ENCODE measurements around the gene SSR3. TPM values are rescaled to one million over a fixed set of nuclear protein-coding genes. Genes with fewer than 3 reads are reported as not detected.

SSR3 gene
- total RNA-seq, 1 donor, result 420 TPM

DNA sequence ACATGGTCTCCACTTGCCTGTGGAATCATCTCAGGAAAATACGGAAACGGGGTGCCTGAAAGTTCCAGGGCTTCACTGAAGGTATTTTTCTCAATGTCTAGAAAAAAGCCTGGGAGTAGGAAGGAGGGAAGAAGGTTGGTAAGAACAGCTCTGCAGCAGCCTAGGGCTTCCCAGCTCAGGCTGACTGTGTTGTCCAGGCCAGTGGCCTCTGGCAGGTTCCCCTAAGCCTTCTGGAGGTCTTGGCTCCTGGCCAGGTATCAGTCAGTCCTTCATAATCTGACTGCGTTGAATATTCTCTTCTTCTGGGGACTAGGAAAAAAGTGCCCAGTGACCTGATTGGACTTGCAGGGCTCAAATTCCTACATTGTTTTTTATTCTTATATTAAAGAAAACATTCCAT, 38.6 kb downstream of the SSR3 start:
- TF ChIP-seq, protein P1, sequence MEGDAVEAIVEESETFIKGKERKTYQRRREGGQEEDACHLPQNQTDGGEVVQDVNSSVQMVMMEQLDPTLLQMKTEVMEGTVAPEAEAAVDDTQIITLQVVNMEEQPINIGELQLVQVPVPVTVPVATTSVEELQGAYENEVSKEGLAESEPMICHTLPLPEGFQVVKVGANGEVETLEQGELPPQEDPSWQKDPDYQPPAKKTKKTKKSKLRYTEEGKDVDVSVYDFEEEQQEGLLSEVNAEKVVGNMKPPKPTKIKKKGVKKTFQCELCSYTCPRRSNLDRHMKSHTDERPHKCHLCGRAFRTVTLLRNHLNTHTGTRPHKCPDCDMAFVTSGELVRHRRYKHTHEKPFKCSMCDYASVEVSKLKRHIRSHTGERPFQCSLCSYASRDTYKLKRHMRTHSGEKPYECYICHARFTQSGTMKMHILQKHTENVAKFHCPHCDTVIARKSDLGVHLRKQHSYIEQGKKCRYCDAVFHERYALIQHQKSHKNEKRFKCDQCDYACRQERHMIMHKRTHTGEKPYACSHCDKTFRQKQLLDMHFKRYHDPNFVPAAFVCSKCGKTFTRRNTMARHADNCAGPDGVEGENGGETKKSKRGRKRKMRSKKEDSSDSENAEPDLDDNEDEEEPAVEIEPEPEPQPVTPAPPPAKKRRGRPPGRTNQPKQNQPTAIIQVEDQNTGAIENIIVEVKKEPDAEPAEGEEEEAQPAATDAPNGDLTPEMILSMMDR (IDR thresholded peaks at IDR 0.05; ENCODE audit: insufficient read depth, low read length), result no peak
- H3K4me3 ChIP-seq (ENCODE audit: low read depth, low read length), result no peak overlapping the region
- peak; percentile 29 for DNase-seq (ENCODE audit: low read depth)

DNA sequence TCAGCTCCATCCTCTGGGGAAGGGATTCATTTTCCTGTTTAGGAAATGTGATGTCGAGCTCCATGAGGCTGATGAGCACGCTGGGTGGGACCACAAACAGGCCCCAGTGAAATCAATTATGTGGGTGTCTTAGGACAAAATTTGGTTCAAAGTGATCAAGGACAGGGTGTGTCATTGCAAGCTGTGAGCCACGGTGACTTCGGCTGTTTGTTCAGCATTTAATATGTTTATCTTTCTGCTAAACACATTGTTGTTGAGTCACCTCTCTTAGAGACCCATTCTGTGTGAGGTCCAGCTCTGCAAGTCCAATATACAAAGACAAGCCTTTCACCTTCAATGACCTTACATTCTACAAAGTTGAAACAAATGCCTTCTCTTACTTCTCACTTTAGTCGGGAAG, 41.3 kb downstream of the SSR3 start:
- DNase-seq (ENCODE audit: low read depth), result no peak
- no peak overlapping the region for H3K4me3 ChIP-seq (ENCODE audit: low read depth, low read length)
- TF ChIP-seq, protein P1 (IDR thresholded peaks at IDR 0.05; ENCODE audit: insufficient read depth, low read length), result no peak

DNA sequence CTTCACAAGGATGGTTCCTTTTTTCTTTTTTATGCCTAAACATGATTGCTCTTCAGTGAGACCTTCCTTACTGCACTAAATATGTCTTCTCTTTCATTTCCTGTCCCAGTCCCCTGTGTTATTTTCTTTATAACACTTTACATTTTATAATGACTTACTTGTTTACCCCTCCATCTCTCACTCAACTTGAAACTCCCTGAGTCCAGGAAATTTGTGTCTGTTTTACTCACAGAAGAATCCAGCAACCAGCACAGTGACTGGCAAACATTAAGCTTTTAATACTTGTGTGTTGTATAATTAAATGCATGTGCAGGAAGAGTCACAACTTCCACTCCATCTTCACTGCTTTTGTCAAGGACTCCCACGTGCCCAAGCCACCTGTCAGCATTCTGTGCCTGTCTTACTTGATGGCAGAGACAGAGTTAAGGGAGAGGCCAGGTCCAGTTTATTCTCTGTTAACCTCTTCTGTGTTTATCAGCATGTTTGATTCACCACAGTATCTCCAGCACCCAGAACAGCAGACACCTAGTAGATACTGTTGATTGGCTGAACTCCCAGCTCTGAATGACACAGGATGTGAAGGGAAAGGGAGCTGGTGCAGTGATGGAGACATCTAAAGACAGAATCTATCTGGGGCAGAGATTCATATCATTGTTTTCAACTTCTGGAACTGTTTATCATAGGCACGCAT, 42.8 kb downstream of the SSR3 start:
- no peak for DNase-seq (ENCODE audit: low read depth)
- TF ChIP-seq, protein P1 (IDR thresholded peaks at IDR 0.05; ENCODE audit: insufficient read depth, low read length), result no peak
- no peak overlapping the region for H3K4me3 ChIP-seq (ENCODE audit: low read depth, low read length)

DNA sequence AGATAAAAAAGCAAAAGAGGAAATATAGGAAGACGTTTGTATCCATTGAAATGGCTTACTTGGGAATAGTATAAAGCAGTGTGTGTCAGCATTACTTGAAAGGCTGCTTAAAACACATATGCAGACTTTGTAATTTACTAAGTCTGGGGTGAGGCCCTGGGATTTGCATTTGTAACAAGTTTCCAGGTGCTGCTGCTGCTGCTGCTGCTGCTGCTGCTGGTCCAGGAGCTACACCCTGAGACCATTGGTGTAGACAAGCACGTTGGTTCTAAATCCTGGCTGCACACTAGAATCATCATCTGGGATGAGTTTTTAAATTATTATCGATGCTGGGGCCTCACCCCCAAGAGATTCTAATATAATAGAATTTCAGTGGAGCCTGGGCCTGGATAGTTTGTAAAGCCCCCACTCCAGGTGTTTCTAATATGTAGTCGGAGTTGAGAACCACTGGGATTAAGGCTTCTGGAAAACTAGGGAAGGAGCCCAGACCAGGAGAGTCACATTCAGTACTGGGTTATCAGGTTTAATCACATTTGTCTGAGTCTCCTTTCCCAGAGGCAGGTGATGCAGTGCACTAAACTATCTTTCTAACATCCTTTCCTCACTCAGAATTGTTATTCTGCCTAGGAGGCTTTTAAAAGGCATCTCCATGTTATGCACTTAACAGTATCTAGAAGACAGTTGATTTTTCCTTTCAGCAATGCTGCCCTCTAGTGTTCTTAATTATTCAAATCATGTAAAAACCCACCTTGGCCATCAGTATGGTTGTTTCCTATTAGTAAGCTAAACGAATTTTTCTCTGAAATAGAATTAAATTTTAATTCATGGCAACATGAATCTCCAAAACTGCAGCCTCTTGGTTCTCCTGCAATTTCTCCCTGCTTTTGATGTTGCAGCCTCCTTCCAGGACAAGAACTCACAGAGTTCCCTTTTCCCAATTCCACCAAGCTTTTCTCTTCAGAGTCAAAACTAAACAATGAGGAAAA, 45.4 kb downstream of the SSR3 start:
- no peak overlapping the region for H3K4me3 ChIP-seq (ENCODE audit: low read depth, low read length)
- TF ChIP-seq, protein P1 (IDR thresholded peaks at IDR 0.05; ENCODE audit: insufficient read depth, low read length), result peak; percentile 39
- DNase-seq (ENCODE audit: low read depth), result peak; percentile 85

DNA sequence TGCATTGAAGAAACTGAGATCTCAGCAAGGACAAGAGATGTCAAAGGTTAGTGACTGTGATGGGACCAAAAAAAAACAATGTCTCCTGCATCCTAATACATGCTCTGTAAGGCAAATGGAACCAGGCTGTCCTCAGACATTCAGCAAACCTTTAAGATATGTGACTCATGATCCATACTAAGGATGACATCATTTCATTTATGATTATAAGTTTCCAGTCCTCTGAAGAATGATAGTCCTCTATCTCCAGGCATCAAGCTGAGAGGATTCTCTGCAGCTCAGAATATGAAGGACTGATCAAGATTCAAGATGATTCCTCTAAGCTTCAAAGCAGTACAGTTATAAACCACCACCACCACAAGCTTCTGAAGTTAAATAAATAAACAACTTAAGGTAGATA, 47.6 kb downstream of the SSR3 start:
- H3K4me3 ChIP-seq (ENCODE audit: low read depth, low read length), result no peak overlapping the region
- TF ChIP-seq, protein P1 (IDR thresholded peaks at IDR 0.05; ENCODE audit: insufficient read depth, low read length), result no peak
- no peak for DNase-seq (ENCODE audit: low read depth)

DNA sequence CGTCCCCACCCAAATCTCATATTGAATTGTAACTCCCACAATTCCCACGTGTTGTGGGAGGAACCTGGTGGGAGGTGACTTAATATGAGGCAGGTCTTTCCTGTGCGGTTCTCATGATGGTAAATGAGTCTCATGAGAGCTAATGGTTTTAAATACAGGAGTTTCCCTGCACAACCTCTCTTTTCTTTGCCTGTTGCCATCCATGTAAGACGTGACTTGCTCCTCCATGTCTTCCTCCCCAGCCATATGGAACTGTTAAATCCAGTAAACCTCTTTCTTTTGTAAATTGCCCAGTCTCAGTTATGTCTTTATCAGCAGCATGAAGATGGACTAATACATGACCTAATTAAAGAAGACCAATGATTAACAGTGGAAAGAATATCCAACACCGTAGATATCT, 56.6 kb downstream of the SSR3 start:
- TF ChIP-seq, protein P1 (IDR thresholded peaks at IDR 0.05; ENCODE audit: insufficient read depth, low read length), result no peak
- no peak for DNase-seq (ENCODE audit: low read depth)
- no peak overlapping the region for H3K4me3 ChIP-seq (ENCODE audit: low read depth, low read length)

All from fibroblast of the aortic adventitia (primary cell).